ENCODE measurements around the gene NR1D1.

The NR1D1 gene

DNA sequence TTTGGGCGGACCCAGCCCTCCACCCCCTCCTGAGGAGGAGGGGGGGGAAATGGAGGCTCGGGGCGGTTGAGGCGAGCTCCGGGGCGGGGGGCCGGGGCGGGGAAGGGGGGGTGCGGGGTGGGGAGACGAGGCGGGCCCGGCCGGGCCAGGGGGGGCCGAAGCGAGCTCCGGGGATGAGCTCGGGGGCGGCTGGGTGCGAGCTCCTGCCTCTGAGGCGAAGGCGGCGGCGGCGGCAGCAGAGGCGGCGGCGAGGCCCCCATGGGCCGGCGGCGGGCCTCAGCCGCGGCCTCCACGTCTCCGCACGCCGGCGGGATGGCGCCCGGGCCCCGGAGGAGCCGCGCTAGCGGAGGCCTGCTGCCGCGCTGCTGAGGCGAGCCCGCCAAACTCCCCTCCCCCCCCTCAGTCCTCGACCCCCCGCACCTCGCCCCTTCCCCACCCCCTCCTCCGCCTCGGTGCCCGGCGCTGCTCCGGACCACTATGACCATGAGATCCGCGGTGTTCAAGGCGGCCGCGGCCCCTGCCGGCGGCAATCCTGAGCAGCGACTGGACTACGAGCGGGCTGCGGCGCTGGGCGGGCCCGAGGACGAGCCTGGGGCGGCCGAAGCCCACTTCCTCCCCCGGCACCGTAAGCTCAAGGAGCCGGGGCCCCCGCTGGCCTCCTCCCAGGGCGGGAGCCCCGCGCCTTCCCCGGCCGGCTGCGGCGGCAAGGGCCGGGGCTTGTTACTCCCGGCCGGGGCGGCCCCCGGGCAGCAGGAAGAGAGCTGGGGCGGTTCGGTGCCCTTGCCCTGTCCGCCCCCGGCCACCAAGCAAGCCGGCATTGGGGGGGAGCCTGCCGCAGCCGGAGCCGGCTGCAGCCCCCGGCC, 22.0 kb upstream of the NR1D1 start:
- H3K27ac ChIP-seq (replicated peaks; ENCODE audit: low read length), result peak overlapping the region; percentile 99
- peak overlapping the region; percentile 56 for H3K4ac ChIP-seq (ENCODE audit: low read length)
- H3K4me1 ChIP-seq (ENCODE audit: control insufficient read depth in 2 of 2, insufficient read depth in 1 of 2, low read depth in 1 of 2, low read length in 2 of 2), result peaks cover 6 to 8% of the 10 kb centered on the region in 2 donors
- peaks cover 10% of the 10 kb centered on the region for H3K79me1 ChIP-seq (ENCODE audit: low read depth, low read length)
- H3K36me3 ChIP-seq (replicated peaks in 1 of 2; ENCODE audit: control insufficient read depth in 2 of 2, insufficient read depth in 2 of 2, low read length in 2 of 2), result peaks cover 9 to 37% of the 10 kb centered on the region in 2 donors
- H3K14ac ChIP-seq (ENCODE audit: low read length), result peak overlapping the region; percentile 77
- peak overlapping the region; percentile 92 for H2AK5ac ChIP-seq (ENCODE audit: low read depth, low read length)
- no CpG with 5 or more reads among the region's 97 CpGs for WGBS, 2 donors (ENCODE audit: extremely low coverage in 2 of 2, insufficient read length in 2 of 2, insufficient replicate concordance in 1 of 2)
- H4K91ac ChIP-seq (ENCODE audit: low read depth, low read length, poor library complexity), result no peak overlapping the region
- peak overlapping the region; percentile 99 for H2BK5ac ChIP-seq (ENCODE audit: low read length)
- no peaks in the 10 kb centered on the region for H3K27me3 ChIP-seq (ENCODE audit: control insufficient read depth in 3 of 3, insufficient read depth in 3 of 3, low read depth in 1 of 3, low read length in 3 of 3)
- peak overlapping the region; percentile 99 for H3K9ac ChIP-seq (ENCODE audit: low read depth, low read length, poor library complexity)
- H3K4me3 ChIP-seq (ENCODE audit: low read length in 2 of 2), result peak overlapping the region; percentile 78 to 93
- H3K18ac ChIP-seq (ENCODE audit: low read length), result peak overlapping the region; percentile 98
- H4K8ac ChIP-seq (ENCODE audit: low read depth, low read length), result no peak overlapping the region
- H2BK120ac ChIP-seq (ENCODE audit: low read depth, low read length), result peak overlapping the region; percentile 92
- no peak for DNase-seq (ENCODE audit: low spot score)
- H2BK12ac ChIP-seq (ENCODE audit: low read length), result peak overlapping the region; percentile 17
- peak overlapping the region; percentile 89 for H3K4me2 ChIP-seq (ENCODE audit: insufficient read depth, low read length, poor library complexity, severe bottlenecking)
- H2AFZ ChIP-seq (ENCODE audit: low read length), result peak overlapping the region; percentile 84
- H3K9me3 ChIP-seq (replicated peaks in 1 of 2; ENCODE audit: control insufficient read depth in 2 of 2, insufficient read depth in 1 of 2, low read depth in 1 of 2, low read length in 2 of 2), result no peaks in the 10 kb centered on the region
- H3K23ac ChIP-seq (ENCODE audit: low read depth, low read length, poor library complexity), result peak overlapping the region; percentile 87
- peak overlapping the region; percentile 85 for H2BK15ac ChIP-seq (ENCODE audit: low read length)

DNA sequence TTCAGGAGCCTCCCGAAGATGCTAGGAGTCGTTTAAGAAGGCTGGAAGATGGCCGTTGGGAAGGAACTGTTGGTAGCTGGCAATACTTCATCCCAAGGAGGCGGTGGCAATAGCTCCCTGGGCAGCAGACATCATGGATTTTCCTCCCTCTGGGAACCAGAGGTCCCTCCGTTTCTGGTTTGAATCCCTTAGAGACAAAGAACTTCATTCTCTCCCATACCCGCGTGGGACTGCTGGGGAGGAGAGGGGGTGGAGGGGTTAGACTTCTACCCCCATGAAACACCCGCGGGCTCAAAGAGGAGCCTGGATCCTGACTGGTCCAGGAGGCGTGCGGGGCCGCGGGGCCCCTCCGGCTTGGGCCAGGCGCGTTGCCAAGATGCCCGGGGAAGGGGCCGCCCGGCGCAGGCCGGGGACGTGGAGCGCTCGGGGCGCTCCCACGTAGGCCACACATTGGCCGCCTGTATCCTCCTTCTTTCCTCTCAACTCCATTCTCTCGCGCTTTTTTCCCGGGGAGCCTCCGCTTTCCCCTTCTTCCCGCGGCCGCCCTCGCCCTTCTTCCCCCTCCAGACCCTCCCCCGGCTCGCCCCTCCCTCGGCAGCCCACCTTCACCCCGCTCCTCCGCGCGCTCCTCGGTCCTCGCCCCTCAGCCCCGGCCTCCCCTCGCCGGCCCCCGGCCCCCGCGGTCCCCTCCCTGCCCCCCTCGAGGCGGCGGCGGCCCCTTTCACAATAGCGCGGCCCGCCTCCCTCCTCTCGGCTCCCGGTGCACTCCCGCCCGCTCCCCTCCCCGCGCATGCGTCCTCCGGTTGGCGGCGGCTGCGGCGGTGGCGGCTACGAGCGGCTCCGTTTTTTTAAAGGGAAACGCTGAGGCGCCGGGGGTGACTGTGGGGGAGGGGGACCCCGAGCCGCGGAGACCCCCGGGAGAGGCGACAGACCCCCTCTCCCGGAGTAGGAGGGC, 21.1 kb upstream of the NR1D1 start, which contains the start of gene MSL1:
Gene MSL1 (plus strand): TSS at position 791 of the 955 bp plus-strand sequence. CDS start 642 bp downstream, outside the sequence.
- H3K27ac ChIP-seq (replicated peaks; ENCODE audit: low read length), result peak within 1 kb of the TSS; percentile 99
- no peak within 1 kb of the TSS for H4K8ac ChIP-seq (ENCODE audit: low read depth, low read length)
- peak within 1 kb of the TSS; percentile 77 for H3K14ac ChIP-seq (ENCODE audit: low read length)
- peak within 1 kb of the TSS; percentile 89 for H3K4me2 ChIP-seq (ENCODE audit: insufficient read depth, low read length, poor library complexity, severe bottlenecking)
- H4K91ac ChIP-seq (ENCODE audit: low read depth, low read length, poor library complexity), result no peak within 1 kb of the TSS
- peak within 1 kb of the TSS; percentile 98 for H3K4ac ChIP-seq (ENCODE audit: low read length)
- peak within 1 kb of the TSS; percentile 87 for H2BK15ac ChIP-seq (ENCODE audit: low read length)
- peaks cover 6 to 8% of the 10 kb centered on the region in 2 donors for H3K4me1 ChIP-seq (ENCODE audit: control insufficient read depth in 2 of 2, insufficient read depth in 1 of 2, low read depth in 1 of 2, low read length in 2 of 2)
- DNase-seq (ENCODE audit: low spot score), result peak; percentile 91
- peak within 1 kb of the TSS; percentile 99 for H3K9ac ChIP-seq (ENCODE audit: low read depth, low read length, poor library complexity)
- no peaks in the 10 kb centered on the region for H3K27me3 ChIP-seq (ENCODE audit: control insufficient read depth in 3 of 3, insufficient read depth in 3 of 3, low read depth in 1 of 3, low read length in 3 of 3)
- H3K4me3 ChIP-seq (ENCODE audit: low read length in 2 of 2), result peak within 1 kb of the TSS; percentile 78 to 96
- H2BK120ac ChIP-seq (ENCODE audit: low read depth, low read length), result peak within 1 kb of the TSS; percentile 93
- peak within 1 kb of the TSS; percentile 84 for H2AFZ ChIP-seq (ENCODE audit: low read length)
- no peaks in the 10 kb centered on the region for H3K9me3 ChIP-seq (replicated peaks in 1 of 2; ENCODE audit: control insufficient read depth in 2 of 2, insufficient read depth in 1 of 2, low read depth in 1 of 2, low read length in 2 of 2)
- H3K23ac ChIP-seq (ENCODE audit: low read depth, low read length, poor library complexity), result peak within 1 kb of the TSS; percentile 87
- H2BK5ac ChIP-seq (ENCODE audit: low read length), result peak within 1 kb of the TSS; percentile 99
- peak within 1 kb of the TSS; percentile 75 for H2BK12ac ChIP-seq (ENCODE audit: low read length)
- peak within 1 kb of the TSS; percentile 98 for H3K18ac ChIP-seq (ENCODE audit: low read length)
- H3K36me3 ChIP-seq (replicated peaks in 1 of 2; ENCODE audit: control insufficient read depth in 2 of 2, insufficient read depth in 2 of 2, low read length in 2 of 2), result peaks cover 5 to 29% of the 10 kb centered on the region in 2 donors
- WGBS, 2 donors (ENCODE audit: extremely low coverage in 2 of 2, insufficient read length in 2 of 2, insufficient replicate concordance in 1 of 2), result no CpG with 5 or more reads among the region's 82 CpGs
- H2AK5ac ChIP-seq (ENCODE audit: low read depth, low read length), result peak within 1 kb of the TSS; percentile 92
- peaks cover 10% of the 10 kb centered on the region for H3K79me1 ChIP-seq (ENCODE audit: low read depth, low read length)

DNA sequence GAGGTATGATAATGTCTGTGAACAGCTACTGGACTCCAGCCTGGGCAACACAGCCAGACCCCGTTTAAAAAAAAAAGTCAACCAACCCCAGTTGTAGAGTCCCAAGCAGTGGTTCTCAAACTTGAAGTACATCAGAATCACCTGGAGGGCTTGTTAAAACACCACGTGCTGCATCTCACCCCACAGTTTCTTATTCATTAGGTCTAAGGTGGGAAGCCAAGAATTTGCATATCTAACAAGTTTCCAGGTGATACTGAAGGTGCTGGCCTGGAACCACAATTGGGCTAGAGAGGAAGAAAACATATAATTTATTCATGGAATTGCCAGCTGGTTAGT, 14.7 kb upstream of the NR1D1 start:
- WGBS, 2 donors (ENCODE audit: extremely low coverage in 2 of 2, insufficient read length in 2 of 2, insufficient replicate concordance in 1 of 2), result no CpG with 5 or more reads among the region's 2 CpGs
- Histone ChIP-seq H2AK5ac (ENCODE audit: low read depth, low read length) (no peak overlapping the region), H3K27me3 (ENCODE audit: control insufficient read depth in 3 of 3, insufficient read depth in 3 of 3, low read depth in 1 of 3, low read length in 3 of 3) (no peaks in the 10 kb centered on the region), H2BK120ac (ENCODE audit: low read depth, low read length) (no peak overlapping the region), H3K27ac (replicated peaks; ENCODE audit: low read length) (peak overlapping the region; percentile 87), H2AFZ (ENCODE audit: low read length) (no peak overlapping the region), H3K14ac (ENCODE audit: low read length) (no peak overlapping the region), H3K4me1 (ENCODE audit: control insufficient read depth in 2 of 2, insufficient read depth in 1 of 2, low read depth in 1 of 2, low read length in 2 of 2) (peaks cover 31 to 35% of the 10 kb centered on the region in 2 donors), H3K23ac (ENCODE audit: low read depth, low read length, poor library complexity) (no peak overlapping the region), H3K4me3 (ENCODE audit: low read length in 2 of 2) (no peak overlapping the region), H3K4me2 (ENCODE audit: insufficient read depth, low read length, poor library complexity, severe bottlenecking) (no peak overlapping the region), H3K4ac (ENCODE audit: low read length) (no peak overlapping the region), H4K8ac (ENCODE audit: low read depth, low read length) (no peak overlapping the region), H2BK12ac (ENCODE audit: low read length) (no peak overlapping the region), H3K9me3 (replicated peaks in 1 of 2; ENCODE audit: control insufficient read depth in 2 of 2, insufficient read depth in 1 of 2, low read depth in 1 of 2, low read length in 2 of 2) (no peaks in the 10 kb centered on the region), H3K18ac (ENCODE audit: low read length) (no peak overlapping the region), H2BK15ac (ENCODE audit: low read length) (no peak overlapping the region), H3K9ac (ENCODE audit: low read depth, low read length, poor library complexity) (no peak overlapping the region), H3K79me1 (ENCODE audit: low read depth, low read length) (peaks cover 1% of the 10 kb centered on the region), H2BK5ac (ENCODE audit: low read length) (no peak overlapping the region), H4K91ac (ENCODE audit: low read depth, low read length, poor library complexity) (no peak overlapping the region), H3K36me3 (replicated peaks in 1 of 2; ENCODE audit: control insufficient read depth in 2 of 2, insufficient read depth in 2 of 2, low read length in 2 of 2) (peaks cover 0 to 3% of the 10 kb centered on the region in 2 donors)
- DNase-seq (ENCODE audit: low spot score), result no peak
